ENCODE measurements around the gene CD81.

Gene CD81

DNA sequence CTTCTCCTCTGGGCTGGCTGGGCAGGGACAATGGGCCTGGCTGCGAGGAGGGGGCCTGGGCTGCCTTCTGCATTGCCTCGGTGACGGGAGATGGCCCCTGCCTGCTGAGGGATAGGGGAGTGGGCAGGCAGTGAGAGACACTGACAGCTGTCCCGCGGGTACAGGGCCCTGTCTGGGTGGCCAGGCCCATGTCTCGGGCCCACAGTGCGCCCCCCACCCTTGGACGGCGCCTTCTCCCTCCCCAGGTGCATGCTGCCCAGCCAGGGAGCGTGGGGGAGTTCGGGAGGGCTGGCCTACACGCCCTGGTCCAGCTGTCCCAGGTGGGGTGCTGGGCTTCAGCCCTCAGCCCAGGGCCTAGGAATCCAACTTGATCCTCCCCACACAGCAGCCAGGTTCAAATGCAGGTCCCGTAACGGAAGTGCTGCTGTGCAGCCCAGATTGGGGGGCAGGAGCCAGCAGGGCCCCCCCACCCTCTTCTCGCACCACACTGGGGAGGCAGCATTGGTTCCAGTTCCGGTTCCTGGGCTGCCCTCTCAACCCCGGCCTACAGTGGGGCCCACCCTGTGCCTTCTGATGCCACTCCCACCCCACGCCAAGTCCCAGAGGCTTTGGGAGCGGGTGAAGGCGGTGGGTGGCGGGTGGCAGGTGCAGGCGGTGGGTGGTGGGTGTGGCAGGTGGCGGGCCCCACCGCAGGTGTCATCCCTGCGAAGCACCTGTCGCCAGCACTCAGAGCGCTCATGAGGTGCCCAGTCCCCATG lies 16.2 kb downstream of the CD81 start:
- Histone ChIP-seq H4K20me1 (peaks cover 90% of the 10 kb centered on the region), H3K9ac (0 out of 2 replicates have a peak overlapping the region, but pooled peaks have one; percentile 30), H3K27me3 (no peaks in the 10 kb centered on the region), H3K27ac (peak overlapping the region; percentile 77), H3K4me1 (peaks cover 88% of the 10 kb centered on the region), H3K4me2 (peak overlapping the region; percentile 100), H3K9me3 (no peaks in the 10 kb centered on the region), H3K4me3 (peak overlapping the region; percentile 56), H3K36me3 (peaks cover 47% of the 10 kb centered on the region)
- TF ChIP-seq Cebpa-rat (IDR thresholded peaks at IDR 0.05) = no peak

DNA sequence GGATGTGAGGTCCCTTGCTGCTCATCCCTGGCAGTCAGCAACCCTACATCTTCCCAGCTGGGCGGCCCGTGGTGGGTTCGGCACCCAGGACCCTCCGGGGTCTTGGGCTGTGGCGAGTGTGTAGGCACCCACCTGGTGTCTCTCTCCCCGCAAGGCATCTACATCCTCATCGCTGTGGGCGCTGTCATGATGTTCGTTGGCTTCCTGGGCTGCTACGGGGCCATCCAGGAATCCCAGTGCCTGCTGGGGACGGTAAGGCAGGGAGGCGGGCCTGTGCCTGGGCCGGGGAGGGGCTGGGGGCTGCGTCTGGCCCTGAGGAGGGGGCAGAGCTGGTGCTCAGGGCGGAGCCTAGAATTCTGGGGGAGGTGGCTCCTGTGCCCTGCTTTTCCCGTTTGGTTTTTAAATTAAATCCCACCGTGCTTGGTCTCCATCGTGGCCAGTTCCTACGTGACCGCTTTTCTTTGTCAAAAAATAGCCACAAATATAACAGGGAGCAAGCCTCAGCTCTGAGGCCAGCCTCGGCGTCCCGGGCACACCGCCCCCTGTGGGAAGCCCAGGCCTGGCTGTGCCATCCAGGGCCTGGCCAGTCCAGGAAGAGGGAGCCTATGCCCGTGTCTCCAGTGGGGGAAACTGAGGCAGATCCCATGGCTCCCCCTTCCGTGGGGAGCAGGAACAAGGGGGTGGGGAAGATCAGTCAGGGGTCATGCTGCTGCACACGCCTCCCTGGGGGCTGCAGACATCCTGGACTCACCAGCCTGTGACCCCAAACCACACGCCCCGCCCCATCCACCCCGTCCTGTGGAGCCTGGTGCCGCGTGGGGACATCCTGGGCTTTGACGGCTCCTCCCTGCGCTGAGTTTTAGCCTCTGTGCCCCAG lies 17.1 kb downstream of the CD81 start:
- peaks cover 81% of the 10 kb centered on the region for H4K20me1 ChIP-seq
- peak overlapping the region; percentile 56 for H3K4me3 ChIP-seq
- peak overlapping the region; percentile 100 for H3K4me2 ChIP-seq
- no peak for TF ChIP-seq Cebpa-rat (IDR thresholded peaks at IDR 0.05)
- H3K27me3 ChIP-seq = no peaks in the 10 kb centered on the region
- H3K4me1 ChIP-seq = peaks cover 88% of the 10 kb centered on the region
- H3K9ac ChIP-seq = peak overlapping the region; percentile 67
- no peaks in the 10 kb centered on the region for H3K9me3 ChIP-seq
- H3K27ac ChIP-seq = peak overlapping the region; percentile 77
- peaks cover 56% of the 10 kb centered on the region for H3K36me3 ChIP-seq

- peak overlapping the region; percentile 56 for H3K4me3 ChIP-seq
- H3K27ac ChIP-seq = peak overlapping the region; percentile 77
- H3K9ac ChIP-seq = peak overlapping the region; percentile 67
- H3K27me3 ChIP-seq = no peaks in the 10 kb centered on the region
- peaks cover 75% of the 10 kb centered on the region for H4K20me1 ChIP-seq
- no peak for TF ChIP-seq Cebpa-rat (IDR thresholded peaks at IDR 0.05)
- no peaks in the 10 kb centered on the region for H3K9me3 ChIP-seq
- H3K36me3 ChIP-seq = peaks cover 61% of the 10 kb centered on the region
- peak overlapping the region; percentile 100 for H3K4me2 ChIP-seq
- peaks cover 88% of the 10 kb centered on the region for H3K4me1 ChIP-seq
These were observed 17.7 kb downstream of the CD81 start for GRCh38 chr11:2394818-2395105.

DNA sequence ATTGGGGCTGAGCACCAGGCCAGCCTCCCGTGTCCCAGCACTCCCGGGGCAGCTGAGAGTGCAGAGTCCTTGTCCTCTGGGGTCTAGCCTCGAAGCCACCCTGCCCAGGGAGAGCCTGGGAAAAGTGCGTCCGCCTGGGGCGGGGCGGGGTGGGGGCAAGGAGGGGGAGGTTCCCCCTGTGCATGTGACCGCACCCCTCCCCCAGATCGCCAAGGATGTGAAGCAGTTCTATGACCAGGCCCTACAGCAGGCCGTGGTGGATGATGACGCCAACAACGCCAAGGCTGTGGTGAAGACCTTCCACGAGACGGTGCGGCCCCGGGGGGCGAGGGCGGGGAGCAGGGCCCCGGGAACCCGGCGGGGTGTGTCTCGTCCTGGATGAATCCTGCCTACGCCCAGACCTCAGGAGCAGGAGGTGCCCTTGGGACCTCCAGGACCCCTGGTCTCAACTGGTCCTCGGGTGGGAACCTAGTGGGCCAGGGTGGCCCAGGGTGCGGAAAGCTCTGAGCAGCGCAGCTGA lies 18.2 kb downstream of the CD81 start:
- peak overlapping the region; percentile 100 for H3K4me2 ChIP-seq
- peak overlapping the region; percentile 77 for H3K27ac ChIP-seq
- no peak for TF ChIP-seq Cebpa-rat (IDR thresholded peaks at IDR 0.05)
- H3K4me3 ChIP-seq = peak overlapping the region; percentile 56
- no peaks in the 10 kb centered on the region for H3K9me3 ChIP-seq
- no peaks in the 10 kb centered on the region for H3K27me3 ChIP-seq
- peaks cover 70% of the 10 kb centered on the region for H4K20me1 ChIP-seq
- peak overlapping the region; percentile 67; the same call in 1 of the 2 replicates for H3K9ac ChIP-seq
- peaks cover 61% of the 10 kb centered on the region for H3K36me3 ChIP-seq
- H3K4me1 ChIP-seq = peaks cover 85% of the 10 kb centered on the region

DNA sequence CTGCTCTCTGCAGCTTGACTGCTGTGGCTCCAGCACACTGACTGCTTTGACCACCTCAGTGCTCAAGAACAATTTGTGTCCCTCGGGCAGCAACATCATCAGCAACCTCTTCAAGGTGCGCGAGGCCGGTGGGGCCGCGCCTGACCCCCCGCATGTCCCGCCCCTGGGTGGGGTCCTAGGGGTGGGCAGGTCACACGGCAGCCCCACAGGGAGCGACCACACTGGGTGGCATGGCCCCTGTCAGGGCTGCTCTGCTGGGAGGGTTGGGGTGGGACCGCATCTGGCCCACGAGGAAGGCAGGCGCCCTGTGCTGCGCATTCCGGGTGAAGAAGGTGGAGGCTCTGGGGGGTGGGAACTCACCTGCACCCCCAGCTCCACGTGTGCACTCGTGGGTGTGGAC lies 18.7 kb downstream of the CD81 start:
- H3K4me2 ChIP-seq = peak overlapping the region; percentile 100
- no peak overlapping the region; the same call in 1 of the 2 replicates for H3K4me3 ChIP-seq
- no peak for TF ChIP-seq Cebpa-rat (IDR thresholded peaks at IDR 0.05)
- no peaks in the 10 kb centered on the region for H3K9me3 ChIP-seq
- H3K9ac ChIP-seq = no peak overlapping the region
- H3K27me3 ChIP-seq = no peaks in the 10 kb centered on the region
- H3K27ac ChIP-seq = no peak overlapping the region
- H3K36me3 ChIP-seq = peaks cover 61% of the 10 kb centered on the region
- H3K4me1 ChIP-seq = peaks cover 79% of the 10 kb centered on the region
- H4K20me1 ChIP-seq = peaks cover 64% of the 10 kb centered on the region

- Histone ChIP-seq H3K36me3 (peaks cover 57% of the 10 kb centered on the region), H3K27me3 (no peaks in the 10 kb centered on the region), H3K9me3 (no peaks in the 10 kb centered on the region), H3K4me1 (peaks cover 76% of the 10 kb centered on the region), H3K27ac (no peak overlapping the region), H4K20me1 (peaks cover 60% of the 10 kb centered on the region), H3K9ac (no peak overlapping the region), H3K4me2 (no peak overlapping the region), H3K4me3 (no peak overlapping the region)
- no peak for TF ChIP-seq Cebpa-rat (IDR thresholded peaks at IDR 0.05)
These were observed 19.4 kb downstream of the CD81 start for GRCh38 chr11:2396471-2396870.

DNA sequence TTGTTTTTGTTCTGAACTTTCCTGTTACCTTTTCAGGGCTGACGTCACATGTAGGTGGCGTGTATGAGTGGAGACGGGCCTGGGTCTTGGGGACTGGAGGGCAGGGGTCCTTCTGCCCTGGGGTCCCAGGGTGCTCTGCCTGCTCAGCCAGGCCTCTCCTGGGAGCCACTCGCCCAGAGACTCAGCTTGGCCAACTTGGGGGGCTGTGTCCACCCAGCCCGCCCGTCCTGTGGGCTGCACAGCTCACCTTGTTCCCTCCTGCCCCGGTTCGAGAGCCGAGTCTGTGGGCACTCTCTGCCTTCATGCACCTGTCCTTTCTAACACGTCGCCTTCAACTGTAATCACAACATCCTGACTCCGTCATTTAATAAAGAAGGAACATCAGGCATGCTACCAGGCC lies 19.9 kb downstream of the CD81 start:
- Histone ChIP-seq H4K20me1 (peaks cover 60% of the 10 kb centered on the region), H3K4me3 (no peak overlapping the region), H3K36me3 (peaks cover 56% of the 10 kb centered on the region), H3K9me3 (no peaks in the 10 kb centered on the region), H3K9ac (no peak overlapping the region), H3K27ac (no peak overlapping the region), H3K27me3 (no peaks in the 10 kb centered on the region), H3K4me1 (peaks cover 76% of the 10 kb centered on the region), H3K4me2 (no peak overlapping the region)
- no peak for TF ChIP-seq Cebpa-rat (IDR thresholded peaks at IDR 0.05)

DNA sequence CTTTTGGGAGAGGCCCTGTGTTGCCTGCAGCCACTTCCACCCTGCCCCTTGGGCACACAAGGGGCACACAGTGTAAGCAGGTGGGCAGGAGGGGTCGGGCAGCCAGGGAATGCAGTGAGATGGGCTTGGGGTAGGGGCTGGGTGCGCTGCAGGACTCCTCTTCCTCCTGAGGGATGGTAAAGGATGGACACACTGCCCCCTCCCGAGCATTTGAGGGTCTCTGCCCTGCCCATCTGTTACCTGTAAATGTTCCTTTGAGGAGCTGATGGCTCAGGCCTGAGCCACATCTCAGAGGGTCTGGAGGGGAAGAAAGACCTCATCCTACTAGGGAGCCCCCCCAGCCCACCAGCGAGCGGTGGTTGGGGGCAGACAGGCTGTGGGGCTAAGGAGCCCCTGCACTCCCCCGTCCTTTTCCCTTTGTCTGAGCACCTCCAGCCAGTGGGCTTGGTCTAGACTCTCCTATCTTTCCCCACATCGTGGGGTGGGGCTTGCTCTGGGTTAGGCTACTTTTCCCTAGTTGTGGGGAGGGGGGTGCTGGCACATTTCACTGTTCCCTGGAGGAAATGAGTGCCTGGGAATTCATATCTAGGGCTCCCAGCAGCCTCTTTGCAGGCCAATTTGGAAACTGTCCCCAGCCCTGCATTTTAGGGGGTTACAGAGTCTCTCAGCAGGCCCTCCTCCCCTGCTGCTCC lies 21.7 kb downstream of the CD81 start:
- Histone ChIP-seq H3K27me3 (no peaks in the 10 kb centered on the region), H3K36me3 (peaks cover 65% of the 10 kb centered on the region), H3K9ac (peak overlapping the region; percentile 86), H3K4me1 (peaks cover 61% of the 10 kb centered on the region), H3K4me3 (peak overlapping the region; percentile 97; the same call in 1 of the 2 replicates), H3K4me2 (peak overlapping the region; percentile 96), H3K9me3 (no peaks in the 10 kb centered on the region), H3K27ac (peak overlapping the region; percentile 95), H4K20me1 (peaks cover 45% of the 10 kb centered on the region)
- TF ChIP-seq Cebpa-rat (IDR thresholded peaks at IDR 0.05) = no peak

DNA sequence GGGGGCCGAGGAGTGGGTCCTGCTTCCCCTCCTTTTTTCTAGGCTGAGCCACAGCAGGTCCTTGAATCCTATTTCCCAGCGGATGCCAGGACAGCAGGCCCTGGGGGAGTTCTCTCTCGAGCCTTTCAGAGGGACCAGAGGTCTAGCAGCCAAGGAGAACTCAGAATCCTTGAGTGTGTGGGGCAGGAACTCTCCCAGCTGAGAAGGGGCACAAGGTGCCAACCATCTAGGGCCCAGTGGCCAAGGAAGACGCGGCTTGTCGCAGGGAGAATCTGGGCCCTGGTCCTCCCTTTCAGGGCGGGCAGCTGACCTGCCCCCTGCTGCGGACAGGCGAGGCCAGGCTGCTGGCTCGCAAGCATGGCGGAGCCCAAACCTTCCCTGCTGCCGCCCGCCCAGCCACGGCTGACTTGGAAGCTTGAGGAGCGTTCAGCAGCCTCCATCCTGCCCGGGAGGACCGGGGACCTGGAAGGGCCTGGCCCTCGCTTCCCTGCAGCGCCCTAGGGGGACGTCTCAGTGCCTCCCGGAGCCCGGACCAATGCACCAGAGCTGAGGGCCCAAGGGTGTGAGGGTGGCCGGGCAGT lies 22.5 kb downstream of the CD81 start:
- Histone ChIP-seq H3K9me3 (no peaks in the 10 kb centered on the region), H3K4me2 (peak overlapping the region; percentile 96), H3K4me1 (peaks cover 53% of the 10 kb centered on the region), H3K4me3 (peak overlapping the region; percentile 97), H3K36me3 (peaks cover 73% of the 10 kb centered on the region), H3K27me3 (no peaks in the 10 kb centered on the region), H4K20me1 (peaks cover 37% of the 10 kb centered on the region), H3K9ac (peak overlapping the region; percentile 86), H3K27ac (peak overlapping the region; percentile 95)
- TF ChIP-seq Cebpa-rat (IDR thresholded peaks at IDR 0.05) = no peak
